Osteoblast (primary cell): ENCODE results near the gene NETO2. TPM values are rescaled to one million over a fixed set of nuclear protein-coding genes. Genes with fewer than 3 reads are reported as not detected.
"Not testable (repeated sequence)": the region's sequence is repeated elsewhere in the genome, so short reads cannot be mapped to it uniquely, and the experiment has no call there.

Experiments used
- DNase-seq: peaks from one replicate; pipeline ENCODE4 v3.0.0; 2011; ENCODE audit warnings: low spot score, mixed read lengths; ENCODE audit not compliant: insufficient read length; ENCODE audit errors: missing footprints
- H2AFZ ChIP-seq: 2 replicates; pipeline ENCODE4 v1.6.0; 2011; ENCODE audit warnings: mild to moderate bottlenecking, low read length
- H3K27ac ChIP-seq: 2 replicates; pipeline ENCODE4 v1.5.1; 2011; ENCODE audit warnings: mild to moderate bottlenecking, low read depth, low read length, moderate library complexity
- H3K27me3 ChIP-seq: 2 replicates; pipeline ENCODE4 v1.6.0; 2012; ENCODE audit warnings: mild to moderate bottlenecking, control low read depth, inconsistent platforms, low read length, moderate library complexity; ENCODE audit not compliant: insufficient read depth
- H3K36me3 ChIP-seq: 2 replicates; pipeline ENCODE4 v1.5.1; 2011; ENCODE audit warnings: mild to moderate bottlenecking, low read length, control low read depth, moderate library complexity; ENCODE audit not compliant: insufficient read depth
- H3K4me1 ChIP-seq: 2 replicates; pipeline ENCODE4 v1.5.1; 2011; ENCODE audit warnings: mild to moderate bottlenecking, low read length, control low read depth, moderate library complexity; ENCODE audit not compliant: insufficient read depth
- H3K4me2 ChIP-seq: 2 replicates; pipeline ENCODE4 v1.6.0; 2011; ENCODE audit warnings: mild to moderate bottlenecking, low read length; ENCODE audit not compliant: insufficient read depth
- H3K4me3 ChIP-seq: fragments of 200-600 bp; sonication (generic); 3 replicates; pipeline ENCODE4 v1.5.1; 2012; ENCODE audit warnings: mild to moderate bottlenecking, low read length, inconsistent platforms; ENCODE audit not compliant: insufficient read depth
- H3K79me2 ChIP-seq: 2 replicates; pipeline ENCODE4 v1.6.0; 2012; ENCODE audit warnings: mild to moderate bottlenecking, low read length, control low read depth, inconsistent platforms; ENCODE audit not compliant: insufficient read depth
- H3K9me3 ChIP-seq: 2 replicates; pipeline ENCODE4 v1.5.1; 2011; ENCODE audit warnings: low read depth, low read length, control low read depth
- H4K20me1 ChIP-seq: 2 replicates; pipeline ENCODE4 v1.6.0; 2012; ENCODE audit warnings: mild to moderate bottlenecking, low read length, control low read depth; ENCODE audit not compliant: insufficient read depth
- total RNA-seq: library from RNA; depleted of rRNA; stranded (reverse); fragments of >200 nt; gene quantifications from 2 replicates; pipeline ENCODE4 v1.2.3, GENCODE V29; 2012
- TF ChIP-seq, protein P1 (sequence below): IDR thresholded peaks from 2 replicates; pipeline ENCODE4 v1.5.1; 2011; ENCODE audit warnings: mild to moderate bottlenecking, low read depth, low read length, moderate library complexity; ENCODE audit errors: extremely low read depth

NETO2 gene
- total RNA-seq, 1 donor, result 5.8 TPM

DNA sequence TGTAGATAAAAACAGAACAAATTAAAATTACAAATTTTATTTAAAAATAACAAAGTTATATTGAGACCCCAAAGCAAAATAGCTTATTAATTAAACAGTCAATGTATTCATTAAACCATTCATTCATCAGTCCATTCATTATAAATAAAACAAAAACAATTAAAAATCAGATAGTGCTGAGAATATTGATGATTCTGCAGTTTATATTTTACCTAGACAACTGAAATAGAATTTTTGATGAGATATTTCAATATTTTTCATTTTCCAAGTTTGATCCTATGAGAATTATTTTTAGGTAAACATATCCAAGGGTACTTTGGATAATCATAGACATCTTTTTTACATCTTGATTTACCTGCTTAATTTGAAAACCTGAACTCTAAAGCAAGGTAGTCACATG is 15.2 kb upstream of the NETO2 start:
- Histone ChIP-seq H3K27ac (no peak overlapping the region), H2AFZ (no peak overlapping the region), H3K4me3 (no peak overlapping the region), H3K4me1 (no peaks in the 10 kb centered on the region), H3K4me2 (no peak overlapping the region), H3K79me2 (no peaks in the 10 kb centered on the region), H3K9me3 (no peaks in the 10 kb centered on the region), H3K27me3 (no peaks in the 10 kb centered on the region), H3K36me3 (no peaks in the 10 kb centered on the region), H4K20me1 (no peaks in the 10 kb centered on the region)
- TF ChIP-seq, protein P1, sequence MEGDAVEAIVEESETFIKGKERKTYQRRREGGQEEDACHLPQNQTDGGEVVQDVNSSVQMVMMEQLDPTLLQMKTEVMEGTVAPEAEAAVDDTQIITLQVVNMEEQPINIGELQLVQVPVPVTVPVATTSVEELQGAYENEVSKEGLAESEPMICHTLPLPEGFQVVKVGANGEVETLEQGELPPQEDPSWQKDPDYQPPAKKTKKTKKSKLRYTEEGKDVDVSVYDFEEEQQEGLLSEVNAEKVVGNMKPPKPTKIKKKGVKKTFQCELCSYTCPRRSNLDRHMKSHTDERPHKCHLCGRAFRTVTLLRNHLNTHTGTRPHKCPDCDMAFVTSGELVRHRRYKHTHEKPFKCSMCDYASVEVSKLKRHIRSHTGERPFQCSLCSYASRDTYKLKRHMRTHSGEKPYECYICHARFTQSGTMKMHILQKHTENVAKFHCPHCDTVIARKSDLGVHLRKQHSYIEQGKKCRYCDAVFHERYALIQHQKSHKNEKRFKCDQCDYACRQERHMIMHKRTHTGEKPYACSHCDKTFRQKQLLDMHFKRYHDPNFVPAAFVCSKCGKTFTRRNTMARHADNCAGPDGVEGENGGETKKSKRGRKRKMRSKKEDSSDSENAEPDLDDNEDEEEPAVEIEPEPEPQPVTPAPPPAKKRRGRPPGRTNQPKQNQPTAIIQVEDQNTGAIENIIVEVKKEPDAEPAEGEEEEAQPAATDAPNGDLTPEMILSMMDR, result no peak
- DNase-seq, result no peak

DNA sequence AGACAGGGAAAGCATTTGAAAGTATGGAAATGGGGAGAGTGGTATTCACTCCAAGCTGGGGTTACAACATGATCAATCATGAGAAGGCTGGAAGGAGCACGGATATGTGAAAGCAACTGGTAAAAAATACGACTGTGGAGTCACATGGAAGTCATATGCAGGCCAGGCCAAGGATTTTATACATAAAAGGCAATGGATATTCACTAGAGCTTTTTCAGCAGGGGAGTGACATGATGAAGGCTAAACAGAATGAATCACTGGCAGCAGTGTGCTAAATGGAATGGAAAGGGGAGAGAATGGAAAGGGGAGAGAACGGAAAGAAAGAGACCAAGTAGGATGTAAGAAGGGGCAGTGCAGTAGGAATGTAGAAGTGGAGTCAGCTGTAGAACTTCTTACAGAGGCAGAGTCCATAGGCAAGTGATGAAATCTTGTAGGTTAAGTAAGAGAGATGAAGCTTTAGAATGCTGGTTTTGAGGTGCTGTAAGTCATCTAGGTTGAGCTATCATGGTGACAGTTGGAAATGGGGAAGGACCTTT is 13.0 kb upstream of the NETO2 start:
- Histone ChIP-seq H3K9me3 (no peaks in the 10 kb centered on the region), H3K79me2 (no peaks in the 10 kb centered on the region), H2AFZ (no peak overlapping the region), H4K20me1 (no peaks in the 10 kb centered on the region), H3K4me2 (no peak overlapping the region), H3K4me3 (no peak overlapping the region), H3K36me3 (no peaks in the 10 kb centered on the region), H3K27ac (no peak overlapping the region), H3K4me1 (no peaks in the 10 kb centered on the region), H3K27me3 (no peaks in the 10 kb centered on the region)
- no peak for DNase-seq
- TF ChIP-seq, protein P1, result no peak

DNA sequence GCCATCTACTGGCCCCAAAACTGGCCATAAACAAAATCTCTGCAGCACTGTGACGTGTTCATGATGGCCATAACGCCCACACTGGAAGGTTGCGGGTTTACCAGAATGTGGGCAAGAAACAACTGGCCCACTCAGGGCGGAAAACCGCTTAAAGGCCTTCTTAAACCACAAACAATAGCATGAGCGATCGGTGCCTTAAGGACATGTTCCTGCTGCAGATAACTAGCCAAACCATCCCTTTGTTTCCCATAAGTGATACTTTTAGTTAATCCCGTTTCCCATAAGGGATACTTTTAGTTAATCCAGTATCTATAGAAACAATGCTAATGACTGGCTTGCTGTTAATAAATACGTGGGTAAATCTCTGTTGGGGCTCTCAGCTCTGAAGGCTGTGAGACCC is 8.8 kb upstream of the NETO2 start:
- H4K20me1 ChIP-seq, H3K4me3 ChIP-seq, H3K9me3 ChIP-seq, H3K79me2 ChIP-seq, H3K27ac ChIP-seq, H3K4me1 ChIP-seq, H3K27me3 ChIP-seq, H3K36me3 ChIP-seq, H3K4me2 ChIP-seq, H2AFZ ChIP-seq, DNase-seq: not testable (repeated sequence)

DNA sequence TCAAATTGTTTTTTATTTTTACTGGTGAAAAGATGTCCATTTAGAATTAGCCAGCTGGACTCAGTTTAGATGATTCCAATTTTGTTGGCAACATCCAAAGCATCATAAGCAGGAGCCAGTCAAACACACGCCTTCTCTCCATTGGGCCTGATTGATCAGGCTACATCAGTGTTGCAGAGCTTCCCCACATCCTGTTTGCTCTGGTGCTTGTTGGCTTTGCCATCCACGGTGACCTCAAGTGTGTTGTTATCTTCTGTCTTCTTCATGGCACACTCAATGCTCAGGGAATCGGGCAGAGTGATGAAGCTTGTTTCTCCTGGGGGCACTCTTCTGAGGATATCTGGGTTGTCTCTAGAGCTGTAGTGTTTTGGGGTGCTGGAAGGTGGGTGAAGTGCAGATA is 6.3 kb upstream of the NETO2 start:
- no peak for DNase-seq
- H3K27me3 ChIP-seq, result no peaks in the 10 kb centered on the region
- no peaks in the 10 kb centered on the region for H3K4me1 ChIP-seq
- no peak overlapping the region for H2AFZ ChIP-seq
- H3K79me2 ChIP-seq, result no peaks in the 10 kb centered on the region
- TF ChIP-seq, protein P1, result no peak
- no peak overlapping the region for H3K27ac ChIP-seq
- H4K20me1 ChIP-seq, result no peaks in the 10 kb centered on the region
- no peak overlapping the region for H3K4me3 ChIP-seq
- H3K9me3 ChIP-seq, result no peaks in the 10 kb centered on the region
- H3K4me2 ChIP-seq, result no peak overlapping the region
- no peaks in the 10 kb centered on the region for H3K36me3 ChIP-seq
